CD14-positive monocyte (primary cell): ENCODE results near the gene GPI. TPM values are rescaled to one million over a fixed set of nuclear protein-coding genes. Genes with fewer than 3 reads are reported as not detected.
"Not testable (repeated sequence)": the region's sequence is repeated elsewhere in the genome, so short reads cannot be mapped to it uniquely, and the experiment has no call there.

Experiments
- DNase-seq, 3 donors: peaks; one replicate each; pipeline ENCODE4 v3.0.0-alpha.2; 2011 to 2022
- H2AFZ ChIP-seq: 2 replicates; pipeline ENCODE4 v1.6.0; 2012; ENCODE audit warnings: mild to moderate bottlenecking, low read depth, low read length, inconsistent platforms; ENCODE audit not compliant: insufficient read depth, poor library complexity, severe bottlenecking
- H3K27ac ChIP-seq, 2 donors: 1 replicate in 1 of 2; 2 replicates in 1 of 2; pipeline ENCODE4 v1.5.1; 2012 to 2013; ENCODE audit warnings: low read length in 2 of 2, control low read depth in 1 of 2, inconsistent platforms in 1 of 2, low read depth in 1 of 2, mild to moderate bottlenecking in 1 of 2
- H3K27me3 ChIP-seq, 2 donors: one replicate each; pipeline versions ENCODE4 v1.6.0 to v1.6.1; 2011 to 2013; ENCODE audit warnings: low read length in 2 of 2; ENCODE audit not compliant: control insufficient read depth in 2 of 2, insufficient read depth in 2 of 2
- H3K36me3 ChIP-seq, 2 donors: replicated peaks in 1 of 2; 1 replicate in 1 of 2; 2 replicates in 1 of 2; pipeline versions ENCODE4 v1.5.1 to v1.6.1; 2012 to 2013; ENCODE audit warnings: low read length in 2 of 2, control low read depth in 1 of 2, inconsistent platforms in 1 of 2, mild to moderate bottlenecking in 1 of 2; ENCODE audit not compliant: insufficient read depth in 2 of 2, control insufficient read depth in 1 of 2
- H3K4me1 ChIP-seq, 2 donors: 1 replicate in 1 of 2; 2 replicates in 1 of 2; pipeline versions ENCODE4 v1.5.1 to v1.6.1; 2012 to 2013; ENCODE audit warnings: low read length in 2 of 2, control low read depth in 1 of 2, inconsistent platforms in 1 of 2, mild to moderate bottlenecking in 1 of 2, moderate library complexity in 1 of 2; ENCODE audit not compliant: insufficient read depth in 2 of 2, control insufficient read depth in 1 of 2
- H3K4me2 ChIP-seq: replicated peaks from 2 replicates; pipeline ENCODE3; 2012; ENCODE audit warnings: low read length, moderate library complexity, mild to moderate bottlenecking; ENCODE audit not compliant: poor library complexity, severe bottlenecking; ENCODE audit errors: extremely low read depth
- H3K4me3 ChIP-seq, 3 experiments: fragments of 200-600 bp in 1 of 3; sonication (generic) in 1 of 3; replicated peaks in 1 of 3; 1 replicate in 2 of 3; 2 replicates in 1 of 3; pipeline ENCODE4 v1.5.1; 2011 to 2013; ENCODE audit warnings: low read length in 3 of 3, mild to moderate bottlenecking in 3 of 3, control low read depth in 2 of 3, low read depth in 2 of 3, inconsistent platforms in 1 of 3, moderate library complexity in 1 of 3
- H3K79me2 ChIP-seq: 2 replicates; pipeline ENCODE4 v1.6.0; 2012; ENCODE audit warnings: mild to moderate bottlenecking, control low read depth, inconsistent platforms, low read length, moderate library complexity; ENCODE audit not compliant: insufficient read depth
- H3K9ac ChIP-seq: 2 replicates; pipeline ENCODE4 v1.6.0; 2017; ENCODE audit warnings: low read length, mild to moderate bottlenecking; ENCODE audit not compliant: insufficient read depth, poor library complexity, severe bottlenecking
- H3K9me3 ChIP-seq, 2 donors: replicated peaks in 1 of 2; 1 replicate in 1 of 2; 2 replicates in 1 of 2; pipeline versions ENCODE4 v1.5.1 to v1.6.1; 2012 to 2013; ENCODE audit warnings: low read length in 2 of 2, control low read depth in 1 of 2; ENCODE audit not compliant: control insufficient read depth in 1 of 2, insufficient read depth in 1 of 2
- H4K20me1 ChIP-seq: 2 replicates; pipeline ENCODE4 v1.6.0; 2012; ENCODE audit warnings: mild to moderate bottlenecking, low read length, control low read depth, moderate library complexity; ENCODE audit not compliant: insufficient read depth
- H3K27ac Mint-ChIP-seq, 7 donors: one replicate each; pipeline ENCODE4 v1.8.0; 2020; ENCODE audit warnings: mild to moderate bottlenecking in 7 of 7, mixed read lengths in 7 of 7, moderate library complexity in 6 of 7, inconsistent platforms in 2 of 7
- H3K27me3 Mint-ChIP-seq, 3 donors: one replicate each; pipeline ENCODE4 v1.8.0; 2021 to 2022; ENCODE audit warnings: low read depth in 3 of 3, mild to moderate bottlenecking in 3 of 3, mixed read lengths in 3 of 3, moderate library complexity in 3 of 3, inconsistent platforms in 1 of 3
- H3K36me3 Mint-ChIP-seq, 2 donors: one replicate each; pipeline ENCODE4 v1.8.0; 2020; ENCODE audit warnings: mixed read lengths in 2 of 2, inconsistent platforms in 1 of 2, mild to moderate bottlenecking in 1 of 2
- H3K4me1 Mint-ChIP-seq: one replicate; pipeline ENCODE4 v1.8.0; 2020; ENCODE audit warnings: mild to moderate bottlenecking, mixed read lengths
- H3K4me3 Mint-ChIP-seq, 2 donors: one replicate each; pipeline ENCODE4 v1.8.0; 2020; ENCODE audit warnings: mild to moderate bottlenecking in 2 of 2, mixed read lengths in 2 of 2, moderate library complexity in 1 of 2
- H3K9me3 Mint-ChIP-seq, 7 donors: one replicate each; pipeline ENCODE4 v1.8.0; 2020 to 2022; ENCODE audit warnings: mixed read lengths in 7 of 7, mild to moderate bottlenecking in 6 of 7, moderate library complexity in 6 of 7, inconsistent platforms in 2 of 7
- WGBS: methylation state at CpG from one replicate; pipeline ENCODE4 v1.1.5; 2013; ENCODE audit warnings: missing lambda C conversion rate; ENCODE audit not compliant: insufficient coverage; 5-methylcytosine and 5-hydroxymethylcytosine counted together
- intact Hi-C, 2 donors: fragments of 100-400 bp; cut with micrococcal nuclease; formaldehyde crosslinking; loops; one replicate each; pipeline versions ENCODE4 v1.15.0 to v1.15.1; 2023
- polyA plus RNA-seq, 3 donors: library from polyadenylated mRNA; depleted of rRNA in 1 of 3; unstranded in 2 of 3; stranded (reverse) in 1 of 3; fragments of 300-500 nt in 2 of 3; fragments of >200 nt in 1 of 3; fragmentation: Illumina TruSeq in 2 of 3; gene quantifications; 1 replicate in 2 of 3; 2 replicates in 1 of 3; pipeline ENCODE4 v1.2.3, GENCODE V29; 2012 to 2021
- TF ChIP-seq, protein P1 (sequence below): fragments of 200-600 bp; IDR thresholded peaks from one replicate; pipeline ENCODE4 v1.8.0; 2022; ENCODE audit warnings: antibody characterized with exemption, mild to moderate bottlenecking

The GPI gene
- polyA plus RNA-seq, 3 donors: 81.2 to 107 (median 95.3) TPM

DNA sequence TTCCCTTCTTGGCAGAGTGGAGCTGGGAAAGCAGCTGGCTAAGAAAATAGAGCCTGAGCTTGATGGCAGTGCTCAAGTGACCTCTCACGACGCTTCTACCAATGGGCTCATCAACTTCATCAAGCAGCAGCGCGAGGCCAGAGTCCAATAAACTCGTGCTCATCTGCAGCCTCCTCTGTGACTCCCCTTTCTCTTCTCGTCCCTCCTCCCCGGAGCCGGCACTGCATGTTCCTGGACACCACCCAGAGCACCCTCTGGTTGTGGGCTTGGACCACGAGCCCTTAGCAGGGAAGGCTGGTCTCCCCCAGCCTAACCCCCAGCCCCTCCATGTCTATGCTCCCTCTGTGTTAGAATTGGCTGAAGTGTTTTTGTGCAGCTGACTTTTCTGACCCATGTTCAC is 34.9 kb downstream of the GPI start:
- Histone ChIP-seq H4K20me1 (no peaks in the 10 kb centered on the region), H2AFZ (no peak overlapping the region), H3K36me3 (peaks cover 48 to 59% of the 10 kb centered on the region in 2 donors), H3K27ac (no peak overlapping the region), H3K4me1 (peaks cover 9 to 11% of the 10 kb centered on the region in 2 donors), H3K4me2 (no peak overlapping the region), H3K4me3 (no peak overlapping the region), H3K79me2 (no peaks in the 10 kb centered on the region), H3K9me3 (no peaks in the 10 kb centered on the region), H3K9ac (no peak overlapping the region), H3K27me3 (no peaks in the 10 kb centered on the region)
- Mint-ChIP-seq H3K9me3 (no peaks in the 10 kb centered on the region), H3K27me3 (peaks cover 0 to 2% (median 0%) of the 10 kb centered on the region in 3 donors), H3K4me3 (no peak overlapping the region), H3K4me1 (peaks cover 7% of the 10 kb centered on the region), H3K27ac (no peak overlapping the region), H3K36me3 (peaks cover 41 to 58% of the 10 kb centered on the region in 2 donors)
- no peak for DNase-seq
- TF ChIP-seq, protein P1, sequence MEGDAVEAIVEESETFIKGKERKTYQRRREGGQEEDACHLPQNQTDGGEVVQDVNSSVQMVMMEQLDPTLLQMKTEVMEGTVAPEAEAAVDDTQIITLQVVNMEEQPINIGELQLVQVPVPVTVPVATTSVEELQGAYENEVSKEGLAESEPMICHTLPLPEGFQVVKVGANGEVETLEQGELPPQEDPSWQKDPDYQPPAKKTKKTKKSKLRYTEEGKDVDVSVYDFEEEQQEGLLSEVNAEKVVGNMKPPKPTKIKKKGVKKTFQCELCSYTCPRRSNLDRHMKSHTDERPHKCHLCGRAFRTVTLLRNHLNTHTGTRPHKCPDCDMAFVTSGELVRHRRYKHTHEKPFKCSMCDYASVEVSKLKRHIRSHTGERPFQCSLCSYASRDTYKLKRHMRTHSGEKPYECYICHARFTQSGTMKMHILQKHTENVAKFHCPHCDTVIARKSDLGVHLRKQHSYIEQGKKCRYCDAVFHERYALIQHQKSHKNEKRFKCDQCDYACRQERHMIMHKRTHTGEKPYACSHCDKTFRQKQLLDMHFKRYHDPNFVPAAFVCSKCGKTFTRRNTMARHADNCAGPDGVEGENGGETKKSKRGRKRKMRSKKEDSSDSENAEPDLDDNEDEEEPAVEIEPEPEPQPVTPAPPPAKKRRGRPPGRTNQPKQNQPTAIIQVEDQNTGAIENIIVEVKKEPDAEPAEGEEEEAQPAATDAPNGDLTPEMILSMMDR: no peak
- intact Hi-C loops: no loop called here
- 96% methylated on average over 6 of the region's 9 CpGs for WGBS

DNA sequence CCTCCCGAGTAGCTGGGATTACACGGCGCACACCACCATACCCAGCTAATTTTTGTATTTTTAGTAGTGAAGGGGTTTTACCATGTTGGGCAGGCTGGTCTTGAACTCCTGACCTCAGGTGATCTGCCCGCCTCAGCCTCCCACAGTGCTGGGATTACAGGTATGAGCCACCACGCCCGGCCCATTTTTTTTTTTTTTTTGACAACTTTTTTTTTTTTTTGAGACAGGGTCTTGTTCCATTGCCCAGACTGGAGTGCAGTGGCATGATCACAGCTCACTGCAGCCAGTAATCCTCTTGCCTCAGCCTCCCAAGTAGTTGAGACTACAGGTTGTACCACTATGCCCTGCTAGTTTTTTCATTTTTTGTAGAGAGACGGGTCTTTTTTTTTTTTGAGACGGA is 35.8 kb downstream of the GPI start:
- H3K27me3 Mint-ChIP-seq, DNase-seq, H3K27ac Mint-ChIP-seq, intact Hi-C loops, H3K4me3 Mint-ChIP-seq, H3K27me3 ChIP-seq, H3K9me3 Mint-ChIP-seq, H2AFZ ChIP-seq, H3K4me2 ChIP-seq, H3K9ac ChIP-seq, H3K27ac ChIP-seq, H3K4me1 Mint-ChIP-seq, H3K9me3 ChIP-seq, H4K20me1 ChIP-seq, H3K79me2 ChIP-seq, H3K4me3 ChIP-seq: not testable (repeated sequence)
- Histone ChIP-seq H3K36me3 (peaks cover 42 to 50% of the 10 kb centered on the region in 2 donors), H3K4me1 (peaks cover 10 to 12% of the 10 kb centered on the region in 2 donors)
- H3K36me3 Mint-ChIP-seq: peaks cover 37 to 52% of the 10 kb centered on the region in 2 donors
- WGBS: 100% methylated on average over 2 of the region's 8 CpGs
